SK-N-SH treated with all-trans-retinoic acid at 6 μM for 48 hours (cell line): ENCODE results near the gene ZNF100.
"Not testable (repeated sequence)": the region's sequence is repeated elsewhere in the genome, so short reads cannot be mapped to it uniquely, and the experiment has no call there.

Experiments
- ATAC-seq: fragments of 200-7000 bp; cut with Tn5 transposase; 3 replicates; pipeline ENCODE4 v1.9.1; 2020; ENCODE audit warnings: mild to moderate bottlenecking, moderate library complexity
- ARNTL ChIP-seq: fragments of 450-650 bp; formaldehyde crosslinking; IDR thresholded peaks from 2 replicates; pipeline ENCODE4 v1.5.0; 2020; ENCODE audit warnings: low read depth, mild to moderate bottlenecking, moderate library complexity, borderline replicate concordance
- CSDC2 ChIP-seq: fragments of 250-450 bp; sonication (Bioruptor Pico); IDR thresholded peaks from 2 replicates; pipeline ENCODE4 v1.5.0; 2020; ENCODE audit warnings: mild to moderate bottlenecking, moderate library complexity
- CSRNP3 ChIP-seq: fragments of 250-450 bp; sonication (Bioruptor Pico); IDR thresholded peaks from 2 replicates; pipeline ENCODE4 v1.5.1; 2021; ENCODE audit warnings: mild to moderate bottlenecking, moderate library complexity
- ESRRG ChIP-seq: fragments of 250-450 bp; sonication (Bioruptor Pico); IDR thresholded peaks from 2 replicates; pipeline ENCODE4 v1.6.1; 2021; ENCODE audit warnings: mild to moderate bottlenecking
- OSR1 ChIP-seq: fragments of 250-450 bp; sonication (Bioruptor Pico); IDR thresholded peaks from 2 replicates; pipeline ENCODE4 v1.8.0; 2022; ENCODE audit warnings: moderate library complexity, mild to moderate bottlenecking, inconsistent platforms
- PATZ1 ChIP-seq: fragments of 250-450 bp; sonication (Bioruptor Pico); IDR thresholded peaks from 2 replicates; pipeline ENCODE4 v1.8.0; 2020; ENCODE audit warnings: mild to moderate bottlenecking, moderate library complexity, borderline replicate concordance
- PPARA ChIP-seq: fragments of 250-450 bp; sonication (Bioruptor Pico); IDR thresholded peaks from 2 replicates; pipeline ENCODE4 v1.5.0; 2020; ENCODE audit warnings: mild to moderate bottlenecking, borderline replicate concordance
- RARB ChIP-seq: fragments of 250-450 bp; sonication (Bioruptor Pico); IDR thresholded peaks from 2 replicates; pipeline ENCODE4 v1.8.0; 2021; ENCODE audit warnings: mild to moderate bottlenecking, moderate library complexity
- SNAI2 ChIP-seq: fragments of 250-450 bp; sonication (Bioruptor Pico); IDR thresholded peaks from 2 replicates; pipeline ENCODE4 v1.5.0; 2020; ENCODE audit warnings: mild to moderate bottlenecking, moderate library complexity
- TOX ChIP-seq: fragments of 250-450 bp; sonication (Bioruptor Pico); IDR thresholded peaks from 2 replicates; pipeline ENCODE4 v1.8.0; 2021; ENCODE audit warnings: mild to moderate bottlenecking, moderate library complexity, borderline replicate concordance
- ZC3H10 ChIP-seq: fragments of 250-450 bp; sonication (Bioruptor Pico); IDR thresholded peaks from 2 replicates; pipeline ENCODE4 v1.5.1; 2021; ENCODE audit warnings: mild to moderate bottlenecking, moderate library complexity
- ZFP3 ChIP-seq: fragments of 250-450 bp; sonication (Bioruptor Pico); IDR thresholded peaks from 2 replicates; pipeline ENCODE4 v1.5.0; 2020; ENCODE audit warnings: mild to moderate bottlenecking, moderate library complexity
- ZFP30 ChIP-seq: fragments of 450-650 bp; formaldehyde crosslinking; IDR thresholded peaks from 2 replicates; pipeline ENCODE4 v1.5.0; 2022; ENCODE audit warnings: mild to moderate bottlenecking, moderate library complexity
- ZNF70 ChIP-seq: fragments of 450-650 bp; formaldehyde crosslinking; IDR thresholded peaks from 2 replicates; pipeline ENCODE4 v1.5.0; 2020; ENCODE audit warnings: mild to moderate bottlenecking, moderate library complexity
- ZNF8 ChIP-seq: fragments of 450-650 bp; formaldehyde crosslinking; IDR thresholded peaks from 2 replicates; pipeline ENCODE4 v1.5.0; 2020; ENCODE audit warnings: mild to moderate bottlenecking, moderate library complexity
- TF ChIP-seq, protein P1 (sequence below): fragments of 250-450 bp; sonication (Bioruptor Pico); IDR thresholded peaks from 2 replicates; pipeline ENCODE4 v1.5.1; 2020; ENCODE audit warnings: low read depth, mild to moderate bottlenecking, moderate library complexity

ZNF100 gene

GRCh38 chr19:21680026-21680425 lies 87.4 kb downstream of the ZNF100 start:
- no peak for ATAC-seq
- TF ChIP-seq SNAI2 (CRISPR knock-in tag) = no peak
- no peak for TF ChIP-seq ZNF8 (CRISPR knock-in tag)
- TF ChIP-seq RARB (CRISPR knock-in tag) = no peak
- no peak for TF ChIP-seq TOX (CRISPR knock-in tag)
- no peak for TF ChIP-seq OSR1 (CRISPR knock-in tag)
- TF ChIP-seq ZFP3 (CRISPR knock-in tag) = no peak
- TF ChIP-seq CSDC2 (CRISPR knock-in tag) = no peak
- TF ChIP-seq PATZ1 (CRISPR knock-in tag) = no peak
- no peak for TF ChIP-seq ESRRG (CRISPR knock-in tag)
- TF ChIP-seq ZFP30 (CRISPR knock-in tag) = no peak

- ATAC-seq = no peak
- TF ChIP-seq ESRRG (CRISPR knock-in tag) (no peak), ZFP3 (CRISPR knock-in tag) (no peak), PATZ1 (CRISPR knock-in tag) (no peak), SNAI2 (CRISPR knock-in tag) (no peak), ZFP30 (CRISPR knock-in tag) (no peak), TOX (CRISPR knock-in tag) (no peak), ZNF70 (CRISPR knock-in tag) (no peak), CSDC2 (CRISPR knock-in tag) (no peak), PPARA (CRISPR knock-in tag) (no peak)
- TF ChIP-seq, protein P1, sequence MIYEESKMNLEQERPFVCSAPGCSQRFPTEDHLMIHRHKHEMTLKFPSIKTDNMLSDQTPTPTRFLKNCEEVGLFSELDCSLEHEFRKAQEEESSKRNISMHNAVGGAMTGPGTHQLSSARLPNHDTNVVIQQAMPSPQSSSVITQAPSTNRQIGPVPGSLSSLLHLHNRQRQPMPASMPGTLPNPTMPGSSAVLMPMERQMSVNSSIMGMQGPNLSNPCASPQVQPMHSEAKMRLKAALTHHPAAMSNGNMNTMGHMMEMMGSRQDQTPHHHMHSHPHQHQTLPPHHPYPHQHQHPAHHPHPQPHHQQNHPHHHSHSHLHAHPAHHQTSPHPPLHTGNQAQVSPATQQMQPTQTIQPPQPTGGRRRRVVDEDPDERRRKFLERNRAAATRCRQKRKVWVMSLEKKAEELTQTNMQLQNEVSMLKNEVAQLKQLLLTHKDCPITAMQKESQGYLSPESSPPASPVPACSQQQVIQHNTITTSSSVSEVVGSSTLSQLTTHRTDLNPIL (CRISPR knock-in tag) = no peak
Measured at GRCh38 chr19:21677696-21678418, 89.5 kb downstream of the ZNF100 start.

GRCh38 chr19:21674454-21674853 lies 92.9 kb downstream of the ZNF100 start:
- no peak for ATAC-seq
- TF ChIP-seq CSRNP3 (CRISPR knock-in tag) = no peak
- TF ChIP-seq SNAI2 (CRISPR knock-in tag) = no peak
- no peak for TF ChIP-seq ZFP30 (CRISPR knock-in tag)
- TF ChIP-seq ARNTL = no peak
- TF ChIP-seq ZC3H10 = no peak
- no peak for TF ChIP-seq PATZ1 (CRISPR knock-in tag)
- TF ChIP-seq, all 23 proteins: peak for 0

GRCh38 chr19:21673479-21673878 lies 93.9 kb downstream of the ZNF100 start:
- not testable (repeated sequence) for ATAC-seq
